ENCODE data around the gene ADGRE3.
"Not testable (repeated sequence)": the region's sequence is repeated elsewhere in the genome, so short reads cannot be mapped to it uniquely, and the experiment has no call there.

GRCh38 chr19:14612242-14612641 is 62.4 kb downstream of the ADGRE3 start:
- not testable (repeated sequence) for TF ChIP-seq ZNF626 (tag by site-specific recombination; IDR thresholded peaks at IDR 0.05); CTCF (tag by site-specific recombination; IDR thresholded peaks at IDR 0.05); ZBTB44 (tag by site-specific recombination; IDR thresholded peaks at IDR 0.05); ZBTB20 (tag by site-specific recombination; IDR thresholded peaks at IDR 0.05); ZNF776 (tag by site-specific recombination; IDR thresholded peaks at IDR 0.05; ENCODE audit: borderline replicate concordance); WT1 (tag by site-specific recombination; IDR thresholded peaks at IDR 0.05); ZNF501 (tag by site-specific recombination; IDR thresholded peaks at IDR 0.05); ZNF19 (tag by site-specific recombination; IDR thresholded peaks at IDR 0.05; ENCODE audit: low read depth); ZNF239 (tag by site-specific recombination; IDR thresholded peaks at IDR 0.05); ZNF121 (tag by site-specific recombination; IDR thresholded peaks at IDR 0.05); ZNF416 (tag by site-specific recombination; IDR thresholded peaks at IDR 0.05)
- TF ChIP-seq, protein P1, sequence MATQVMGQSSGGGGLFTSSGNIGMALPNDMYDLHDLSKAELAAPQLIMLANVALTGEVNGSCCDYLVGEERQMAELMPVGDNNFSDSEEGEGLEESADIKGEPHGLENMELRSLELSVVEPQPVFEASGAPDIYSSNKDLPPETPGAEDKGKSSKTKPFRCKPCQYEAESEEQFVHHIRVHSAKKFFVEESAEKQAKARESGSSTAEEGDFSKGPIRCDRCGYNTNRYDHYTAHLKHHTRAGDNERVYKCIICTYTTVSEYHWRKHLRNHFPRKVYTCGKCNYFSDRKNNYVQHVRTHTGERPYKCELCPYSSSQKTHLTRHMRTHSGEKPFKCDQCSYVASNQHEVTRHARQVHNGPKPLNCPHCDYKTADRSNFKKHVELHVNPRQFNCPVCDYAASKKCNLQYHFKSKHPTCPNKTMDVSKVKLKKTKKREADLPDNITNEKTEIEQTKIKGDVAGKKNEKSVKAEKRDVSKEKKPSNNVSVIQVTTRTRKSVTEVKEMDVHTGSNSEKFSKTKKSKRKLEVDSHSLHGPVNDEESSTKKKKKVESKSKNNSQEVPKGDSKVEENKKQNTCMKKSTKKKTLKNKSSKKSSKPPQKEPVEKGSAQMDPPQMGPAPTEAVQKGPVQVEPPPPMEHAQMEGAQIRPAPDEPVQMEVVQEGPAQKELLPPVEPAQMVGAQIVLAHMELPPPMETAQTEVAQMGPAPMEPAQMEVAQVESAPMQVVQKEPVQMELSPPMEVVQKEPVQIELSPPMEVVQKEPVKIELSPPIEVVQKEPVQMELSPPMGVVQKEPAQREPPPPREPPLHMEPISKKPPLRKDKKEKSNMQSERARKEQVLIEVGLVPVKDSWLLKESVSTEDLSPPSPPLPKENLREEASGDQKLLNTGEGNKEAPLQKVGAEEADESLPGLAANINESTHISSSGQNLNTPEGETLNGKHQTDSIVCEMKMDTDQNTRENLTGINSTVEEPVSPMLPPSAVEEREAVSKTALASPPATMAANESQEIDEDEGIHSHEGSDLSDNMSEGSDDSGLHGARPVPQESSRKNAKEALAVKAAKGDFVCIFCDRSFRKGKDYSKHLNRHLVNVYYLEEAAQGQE (tag by site-specific recombination; IDR thresholded peaks at IDR 0.05): not testable (repeated sequence)
- TF ChIP-seq, protein P2, sequence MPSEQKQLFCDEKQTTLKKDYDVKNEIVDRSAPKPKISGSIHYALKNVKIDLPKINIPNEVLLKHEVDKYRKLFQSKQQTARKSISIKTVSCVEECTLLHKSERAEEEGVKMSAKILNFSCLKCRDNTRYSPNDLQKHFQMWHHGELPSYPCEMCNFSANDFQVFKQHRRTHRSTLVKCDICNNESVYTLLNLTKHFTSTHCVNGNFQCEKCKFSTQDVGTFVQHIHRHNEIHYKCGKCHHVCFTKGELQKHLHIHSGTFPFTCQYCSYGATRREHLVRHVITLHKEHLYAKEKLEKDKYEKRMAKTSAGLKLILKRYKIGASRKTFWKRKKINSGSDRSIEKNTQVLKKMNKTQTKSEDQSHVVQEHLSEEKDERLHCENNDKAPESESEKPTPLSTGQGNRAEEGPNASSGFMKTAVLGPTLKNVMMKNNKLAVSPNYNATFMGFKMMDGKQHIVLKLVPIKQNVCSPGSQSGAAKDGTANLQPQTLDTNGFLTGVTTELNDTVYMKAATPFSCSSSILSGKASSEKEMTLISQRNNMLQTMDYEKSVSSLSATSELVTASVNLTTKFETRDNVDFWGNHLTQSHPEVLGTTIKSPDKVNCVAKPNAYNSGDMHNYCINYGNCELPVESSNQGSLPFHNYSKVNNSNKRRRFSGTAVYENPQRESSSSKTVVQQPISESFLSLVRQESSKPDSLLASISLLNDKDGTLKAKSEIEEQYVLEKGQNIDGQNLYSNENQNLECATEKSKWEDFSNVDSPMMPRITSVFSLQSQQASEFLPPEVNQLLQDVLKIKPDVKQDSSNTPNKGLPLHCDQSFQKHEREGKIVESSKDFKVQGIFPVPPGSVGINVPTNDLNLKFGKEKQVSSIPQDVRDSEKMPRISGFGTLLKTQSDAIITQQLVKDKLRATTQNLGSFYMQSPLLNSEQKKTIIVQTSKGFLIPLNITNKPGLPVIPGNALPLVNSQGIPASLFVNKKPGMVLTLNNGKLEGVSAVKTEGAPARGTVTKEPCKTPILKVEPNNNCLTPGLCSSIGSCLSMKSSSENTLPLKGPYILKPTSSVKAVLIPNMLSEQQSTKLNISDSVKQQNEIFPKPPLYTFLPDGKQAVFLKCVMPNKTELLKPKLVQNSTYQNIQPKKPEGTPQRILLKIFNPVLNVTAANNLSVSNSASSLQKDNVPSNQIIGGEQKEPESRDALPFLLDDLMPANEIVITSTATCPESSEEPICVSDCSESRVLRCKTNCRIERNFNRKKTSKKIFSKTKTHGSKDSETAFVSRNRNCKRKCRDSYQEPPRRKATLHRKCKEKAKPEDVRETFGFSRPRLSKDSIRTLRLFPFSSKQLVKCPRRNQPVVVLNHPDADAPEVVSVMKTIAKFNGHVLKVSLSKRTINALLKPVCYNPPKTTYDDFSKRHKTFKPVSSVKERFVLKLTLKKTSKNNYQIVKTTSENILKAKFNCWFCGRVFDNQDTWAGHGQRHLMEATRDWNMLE (tag by site-specific recombination; conservative IDR thresholded peaks at IDR 0.05; ENCODE audit: low read depth): not testable (repeated sequence)
